Skeletal muscle satellite cell (primary cell): ENCODE data around the gene RNF212.

ENCODE experiments used
- H3K27me3 ChIP-seq: 2 replicates; pipeline ENCODE4 v1.7.0; 2013; ENCODE audit warnings: low read length; ENCODE audit not compliant: control insufficient read depth, insufficient read depth
- H3K36me3 ChIP-seq: 2 replicates; pipeline ENCODE4 v1.7.0; 2013; ENCODE audit warnings: mild to moderate bottlenecking, control low read depth, low read length; ENCODE audit not compliant: insufficient read depth
- H3K4me1 ChIP-seq: 2 replicates; pipeline ENCODE4 v1.7.0; 2013; ENCODE audit warnings: low read length; ENCODE audit not compliant: control insufficient read depth, insufficient read depth
- H3K4me2 ChIP-seq: 2 replicates; pipeline ENCODE4 v1.7.0; 2013; ENCODE audit warnings: mild to moderate bottlenecking, low read length
- H3K4me3 ChIP-seq: 2 replicates; pipeline ENCODE4 v1.7.0; 2013; ENCODE audit warnings: low read length
- H3K9ac ChIP-seq: 2 replicates; pipeline ENCODE4 v1.7.0; 2013; ENCODE audit warnings: mild to moderate bottlenecking, low read depth, low read length, moderate library complexity
- H3K9me3 ChIP-seq: replicated peaks from 2 replicates; pipeline ENCODE4 v1.7.0; 2013; ENCODE audit warnings: mild to moderate bottlenecking, control low read depth, low read length

RNF212 gene

DNA sequence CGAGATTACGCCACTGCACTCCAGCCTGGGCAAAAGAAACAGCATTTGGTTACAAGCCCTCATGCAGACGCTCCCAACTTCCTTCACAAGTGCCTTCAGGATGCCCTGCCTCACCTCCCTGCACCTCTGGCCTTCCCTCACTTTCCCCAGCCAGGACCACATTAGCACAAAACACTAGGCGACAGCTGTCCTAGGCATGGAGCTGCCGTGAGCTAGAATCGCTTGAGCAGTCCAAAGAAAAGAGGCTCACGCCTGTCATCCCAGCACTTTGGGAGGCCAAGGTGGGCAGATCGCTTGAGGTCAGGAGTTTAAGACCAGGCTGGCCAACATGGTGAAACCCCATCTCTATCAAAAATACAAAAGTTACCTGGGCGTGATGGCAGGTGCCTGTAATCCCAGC, 15.8 kb downstream of the RNF212 start:
- no peak overlapping the region for H3K9ac ChIP-seq
- H3K36me3 ChIP-seq = no peaks in the 10 kb centered on the region
- H3K4me1 ChIP-seq = no peaks in the 10 kb centered on the region
- H3K27me3 ChIP-seq = peaks cover 40% of the 10 kb centered on the region
- no peak overlapping the region for H3K4me2 ChIP-seq
- no peak overlapping the region for H3K4me3 ChIP-seq
- no peaks in the 10 kb centered on the region for H3K9me3 ChIP-seq

DNA sequence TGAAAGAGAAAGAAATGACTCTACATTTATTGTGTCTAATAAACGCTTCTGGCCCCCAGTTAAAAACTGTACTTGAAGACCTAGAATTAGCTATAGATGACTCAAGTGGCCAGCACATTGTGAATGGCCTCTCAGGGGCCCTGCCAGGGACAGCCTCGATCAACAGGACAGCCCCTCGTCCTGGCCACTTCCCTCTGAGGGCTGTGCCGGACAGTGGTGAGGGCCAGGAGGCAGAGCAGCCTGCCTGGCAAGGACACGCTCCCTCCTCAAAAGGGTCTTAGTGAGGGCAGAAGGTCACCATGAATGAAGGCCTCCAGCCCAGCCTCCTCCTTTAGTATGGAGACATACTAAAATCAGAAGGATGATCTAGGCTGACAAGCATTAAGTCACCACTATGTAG, 16.5 kb downstream of the RNF212 start:
- H3K4me1 ChIP-seq = no peaks in the 10 kb centered on the region
- no peaks in the 10 kb centered on the region for H3K36me3 ChIP-seq
- no peak overlapping the region for H3K4me2 ChIP-seq
- H3K27me3 ChIP-seq = peaks cover 36% of the 10 kb centered on the region
- H3K4me3 ChIP-seq = no peak overlapping the region
- no peak overlapping the region for H3K9ac ChIP-seq
- H3K9me3 ChIP-seq = no peaks in the 10 kb centered on the region

DNA sequence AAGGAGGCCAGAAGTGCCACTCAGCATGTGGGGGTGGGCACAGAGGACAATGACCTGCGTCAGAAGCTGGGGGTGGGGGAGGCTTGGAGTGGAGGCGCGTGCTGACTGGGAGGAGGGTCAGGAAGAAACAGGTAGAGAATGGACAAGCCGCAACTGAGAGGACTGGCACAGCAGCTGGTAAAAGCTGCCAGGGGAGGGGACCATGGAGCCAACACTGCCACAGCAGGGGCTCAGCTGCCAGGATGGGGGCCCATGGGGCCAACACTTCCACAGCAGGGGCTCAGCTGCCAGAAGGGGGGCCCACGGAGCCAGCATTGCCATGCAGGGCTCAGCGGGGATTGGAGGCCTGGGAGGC, 19.1 kb downstream of the RNF212 start:
- H3K9me3 ChIP-seq = no peaks in the 10 kb centered on the region
- H3K4me1 ChIP-seq = no peaks in the 10 kb centered on the region
- H3K4me3 ChIP-seq = no peak overlapping the region
- H3K27me3 ChIP-seq = peaks cover 25% of the 10 kb centered on the region
- no peak overlapping the region for H3K9ac ChIP-seq
- no peaks in the 10 kb centered on the region for H3K36me3 ChIP-seq
- no peak overlapping the region for H3K4me2 ChIP-seq

DNA sequence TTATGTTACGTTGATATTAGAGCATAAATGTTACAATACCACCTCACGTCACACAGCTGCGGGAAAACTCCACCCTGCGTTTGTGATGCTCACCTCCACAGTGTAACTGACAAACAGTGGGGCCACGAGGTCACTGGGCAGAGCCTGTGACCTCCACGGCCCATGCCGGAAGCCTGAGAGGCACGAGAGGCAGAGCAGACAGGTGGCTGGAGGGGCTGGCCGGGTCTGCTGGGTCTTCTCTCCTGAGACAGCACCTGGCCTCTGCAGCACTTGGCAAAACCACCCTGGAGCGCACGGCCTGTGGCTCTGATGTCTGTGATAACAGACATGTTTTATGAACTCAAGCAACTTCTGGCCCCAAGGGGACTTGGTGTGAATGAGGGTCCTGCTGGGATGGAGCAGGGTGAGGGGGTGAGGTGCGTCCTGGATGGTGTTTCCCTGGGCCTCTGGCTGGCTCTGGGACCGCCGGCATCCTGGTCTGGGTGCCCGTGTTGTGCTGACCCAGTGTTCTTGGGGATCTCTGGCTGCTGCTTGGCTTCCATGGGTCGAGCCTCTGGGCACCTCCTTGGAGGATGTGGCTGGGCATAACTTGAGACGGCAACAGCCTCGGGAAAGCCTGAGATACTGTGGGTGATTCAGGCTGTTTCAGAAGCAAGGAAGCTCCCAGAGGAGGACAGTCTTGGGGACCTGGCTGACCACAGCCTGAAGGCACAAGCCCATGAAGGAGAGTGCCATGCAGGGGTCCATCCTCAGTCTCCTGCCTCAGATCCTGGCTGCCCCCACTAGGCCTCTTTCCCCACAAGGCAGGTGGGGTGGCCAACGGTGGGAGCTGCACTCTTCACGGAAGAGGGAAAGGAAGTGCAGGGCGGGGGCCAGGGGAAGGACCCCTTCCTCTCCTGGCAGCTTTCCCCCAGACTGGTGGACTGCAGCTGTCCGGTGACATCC, 19.7 kb downstream of the RNF212 start:
- Histone ChIP-seq H3K4me1 (no peaks in the 10 kb centered on the region), H3K4me2 (no peak overlapping the region), H3K9ac (no peak overlapping the region), H3K9me3 (no peaks in the 10 kb centered on the region), H3K4me3 (no peak overlapping the region), H3K27me3 (peaks cover 21% of the 10 kb centered on the region), H3K36me3 (no peaks in the 10 kb centered on the region)

DNA sequence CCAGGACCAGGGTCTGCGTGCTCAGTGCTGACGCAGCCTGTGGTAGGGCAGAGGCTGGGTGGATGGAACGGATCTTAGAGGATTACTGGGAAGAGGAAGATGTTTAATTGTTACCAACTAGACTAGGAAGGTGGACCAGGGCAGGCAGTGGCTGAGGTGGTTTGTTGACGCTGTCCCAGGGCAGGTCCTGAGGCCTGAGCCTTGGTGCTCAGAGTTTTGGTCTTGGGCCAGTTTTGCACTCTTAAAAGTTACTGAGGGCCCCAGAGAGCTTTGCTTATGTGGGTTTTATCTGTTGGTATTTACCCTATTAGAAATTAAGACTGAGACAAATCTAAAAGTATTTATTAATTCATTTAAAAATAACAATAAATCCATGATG, 20.4 kb downstream of the RNF212 start:
- Histone ChIP-seq H3K9ac (no peak overlapping the region), H3K9me3 (no peaks in the 10 kb centered on the region), H3K27me3 (peaks cover 20% of the 10 kb centered on the region), H3K4me2 (no peak overlapping the region), H3K4me1 (no peaks in the 10 kb centered on the region), H3K4me3 (no peak overlapping the region), H3K36me3 (no peaks in the 10 kb centered on the region)

DNA sequence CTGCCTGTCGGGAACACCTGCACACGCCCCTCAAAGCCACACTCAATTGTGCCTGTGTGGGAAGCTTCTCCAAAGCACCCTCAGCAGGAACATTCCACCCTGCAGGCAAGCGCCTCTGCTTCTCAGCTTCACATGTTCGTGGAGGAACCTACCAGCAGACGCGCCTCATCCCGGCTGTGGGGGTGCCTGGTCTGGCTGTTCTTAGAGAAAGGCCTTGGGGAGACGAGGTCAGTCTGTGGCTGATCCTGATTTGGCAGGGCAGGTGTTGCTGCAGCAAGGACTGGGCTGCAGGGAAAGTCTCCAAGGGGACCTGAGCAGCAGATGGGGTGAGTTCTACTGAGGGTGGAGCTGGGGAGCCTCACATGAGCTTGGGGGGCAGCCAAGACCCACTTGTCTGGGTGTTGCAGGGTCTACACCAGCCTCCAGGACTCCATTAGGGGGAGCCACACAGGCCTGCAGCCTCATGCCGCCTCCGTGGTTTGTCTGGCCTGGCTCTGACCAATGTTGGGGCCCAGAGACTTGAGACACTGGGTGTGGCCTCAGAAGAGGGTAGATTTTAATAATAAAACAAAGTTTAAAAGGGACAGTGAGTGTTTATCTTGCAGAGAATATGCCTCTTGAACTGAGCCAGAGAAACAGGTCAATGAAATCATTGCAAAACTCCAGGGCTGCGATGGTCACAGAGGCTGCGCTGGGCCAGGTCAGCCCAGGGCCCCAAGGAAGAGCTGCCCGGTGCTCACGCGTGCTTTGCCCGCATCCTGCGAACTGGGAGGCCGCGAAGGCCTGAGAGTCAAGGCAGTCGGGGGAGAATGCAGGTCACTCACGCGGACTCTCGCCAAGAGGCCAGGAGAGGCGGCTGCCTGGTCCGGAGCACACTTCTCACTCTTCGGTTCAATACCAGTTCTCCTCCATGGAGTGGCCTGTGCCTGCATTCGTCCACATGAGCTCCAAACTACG, 21.1 kb downstream of the RNF212 start:
- Histone ChIP-seq H3K9me3 (no peaks in the 10 kb centered on the region), H3K27me3 (peaks cover 22% of the 10 kb centered on the region), H3K4me2 (no peak overlapping the region), H3K9ac (no peak overlapping the region), H3K4me1 (no peaks in the 10 kb centered on the region), H3K36me3 (no peaks in the 10 kb centered on the region), H3K4me3 (no peak overlapping the region)

DNA sequence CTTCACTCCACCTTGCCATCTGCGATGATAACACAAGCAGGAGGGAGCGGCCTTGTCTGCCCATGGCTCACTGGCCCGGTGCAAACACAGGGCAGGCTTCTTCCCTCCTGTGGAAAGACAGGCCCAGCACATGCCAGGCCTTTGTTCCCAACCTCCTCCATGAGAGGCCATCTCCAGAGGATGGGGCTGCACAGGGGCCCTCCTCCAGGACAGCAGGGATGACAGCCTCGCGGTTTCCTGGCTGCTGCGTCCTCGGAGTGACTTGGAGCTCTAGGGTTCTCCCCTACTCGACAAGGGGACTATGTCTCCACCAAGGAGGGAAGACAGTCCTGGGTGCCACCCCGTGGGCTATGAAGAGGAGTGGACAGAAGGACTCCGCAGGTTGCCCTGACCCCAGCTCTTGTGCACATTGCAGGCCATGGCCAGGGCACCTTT, 21.8 kb downstream of the RNF212 start:
- H3K9me3 ChIP-seq = no peaks in the 10 kb centered on the region

DNA sequence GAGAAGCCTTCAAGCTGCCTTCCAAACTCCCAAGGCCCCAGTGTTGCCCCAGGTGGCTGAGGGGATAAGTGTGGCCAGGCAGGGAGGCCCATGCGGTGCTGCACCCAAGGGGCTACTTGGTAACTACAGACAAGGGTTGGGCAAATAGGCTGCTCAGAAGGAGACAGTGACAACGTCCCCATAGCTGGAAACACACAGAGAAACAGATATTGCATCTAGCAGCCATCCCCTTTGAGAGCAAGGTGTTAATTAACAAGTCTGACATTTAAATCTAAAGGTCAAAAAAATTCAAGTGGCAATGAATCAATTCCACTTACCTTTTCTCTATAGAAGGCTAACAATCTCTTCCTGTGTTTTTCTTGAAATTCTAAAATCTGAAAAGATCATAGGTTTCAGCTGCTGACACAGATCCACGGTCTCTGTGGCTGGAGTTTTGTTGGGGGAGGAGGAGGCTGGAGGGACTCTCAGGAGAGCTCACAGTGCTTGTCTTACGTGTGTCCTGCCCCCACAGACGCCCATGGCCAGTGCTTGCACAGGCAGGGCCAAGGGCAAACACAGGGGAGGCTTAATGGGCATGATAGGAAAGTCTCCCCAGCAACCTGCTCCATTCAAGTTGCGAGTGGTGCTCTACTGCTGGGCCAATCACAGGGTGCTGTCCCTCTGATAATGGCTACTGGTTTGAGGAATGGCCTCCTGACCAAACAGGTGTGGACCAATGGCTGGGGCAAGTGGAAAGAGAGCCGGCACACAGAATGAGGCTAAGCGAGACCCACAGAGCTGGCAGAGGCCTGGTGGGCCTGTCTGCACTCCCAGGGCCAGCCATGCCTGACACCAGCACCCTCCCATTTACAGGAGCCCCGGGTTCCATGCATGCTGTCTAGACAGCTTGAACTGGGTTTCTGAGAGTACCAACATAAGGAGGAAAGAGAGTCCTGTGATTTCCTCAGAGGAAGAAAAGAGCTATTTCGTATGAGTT, 22.6 kb downstream of the RNF212 start:
- Histone ChIP-seq H3K4me2 (no peak overlapping the region), H3K9ac (no peak overlapping the region), H3K27me3 (peaks cover 27% of the 10 kb centered on the region), H3K4me3 (no peak overlapping the region), H3K4me1 (no peaks in the 10 kb centered on the region), H3K36me3 (no peaks in the 10 kb centered on the region), H3K9me3 (no peaks in the 10 kb centered on the region)

More for the DNA sequence above, 21.8 kb downstream of the RNF212 start:
- peaks cover 22% of the 10 kb centered on the region for H3K27me3 ChIP-seq
- H3K36me3 ChIP-seq = no peaks in the 10 kb centered on the region
- no peak overlapping the region for H3K4me3 ChIP-seq
- H3K9ac ChIP-seq = no peak overlapping the region
- no peaks in the 10 kb centered on the region for H3K4me1 ChIP-seq
- H3K4me2 ChIP-seq = no peak overlapping the region

DNA sequence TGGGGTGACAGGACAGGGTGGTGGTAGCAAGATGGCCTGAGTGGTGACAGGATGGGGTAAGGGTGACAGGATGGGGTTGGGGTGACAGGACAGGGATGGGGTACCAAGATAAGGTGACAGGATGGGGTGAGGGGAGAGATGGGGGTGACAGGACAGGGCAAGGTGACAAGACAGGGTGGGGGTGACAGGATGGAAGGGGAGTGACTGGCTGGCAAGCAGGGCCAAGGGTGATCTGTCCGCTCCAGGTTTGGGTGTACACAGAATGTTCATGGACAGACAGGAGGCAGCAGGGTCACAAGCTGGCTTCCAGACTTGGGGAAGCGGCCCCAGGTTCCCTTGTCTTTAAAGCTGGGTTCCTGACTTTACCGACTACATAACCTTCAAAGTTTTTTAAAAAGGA, 23.3 kb downstream of the RNF212 start:
- H3K9ac ChIP-seq = no peak overlapping the region
- H3K9me3 ChIP-seq = no peaks in the 10 kb centered on the region
- H3K4me3 ChIP-seq = no peak overlapping the region
- no peaks in the 10 kb centered on the region for H3K36me3 ChIP-seq
- no peak overlapping the region for H3K4me2 ChIP-seq
- H3K27me3 ChIP-seq = peaks cover 34% of the 10 kb centered on the region
- H3K4me1 ChIP-seq = no peaks in the 10 kb centered on the region

DNA sequence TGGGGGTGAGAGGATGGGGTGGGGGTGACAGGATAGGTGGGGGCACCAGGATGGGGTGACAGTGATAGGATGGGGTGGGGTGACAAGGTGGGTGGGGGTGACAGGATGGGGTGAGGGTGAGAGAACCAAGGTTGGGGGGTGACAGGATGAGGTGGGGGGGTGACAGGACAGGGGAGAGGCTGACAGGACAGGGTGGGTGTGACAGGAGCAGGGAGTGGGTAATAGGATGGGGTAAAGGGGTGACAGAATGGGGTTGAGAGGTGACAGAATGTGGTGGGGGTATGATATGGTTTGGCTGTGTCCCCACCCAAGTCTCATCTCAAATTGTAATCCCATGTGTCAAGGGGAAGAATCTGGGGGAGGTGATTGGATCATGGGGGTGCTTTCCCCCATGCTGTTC, 26.0 kb downstream of the RNF212 start:
- H3K27me3 ChIP-seq = peaks cover 32% of the 10 kb centered on the region
- H3K36me3 ChIP-seq = no peaks in the 10 kb centered on the region
- H3K4me3 ChIP-seq = no peak overlapping the region
- peaks cover 8% of the 10 kb centered on the region for H3K4me1 ChIP-seq
- H3K4me2 ChIP-seq = no peak overlapping the region
- H3K9me3 ChIP-seq = no peaks in the 10 kb centered on the region
- H3K9ac ChIP-seq = no peak overlapping the region

DNA sequence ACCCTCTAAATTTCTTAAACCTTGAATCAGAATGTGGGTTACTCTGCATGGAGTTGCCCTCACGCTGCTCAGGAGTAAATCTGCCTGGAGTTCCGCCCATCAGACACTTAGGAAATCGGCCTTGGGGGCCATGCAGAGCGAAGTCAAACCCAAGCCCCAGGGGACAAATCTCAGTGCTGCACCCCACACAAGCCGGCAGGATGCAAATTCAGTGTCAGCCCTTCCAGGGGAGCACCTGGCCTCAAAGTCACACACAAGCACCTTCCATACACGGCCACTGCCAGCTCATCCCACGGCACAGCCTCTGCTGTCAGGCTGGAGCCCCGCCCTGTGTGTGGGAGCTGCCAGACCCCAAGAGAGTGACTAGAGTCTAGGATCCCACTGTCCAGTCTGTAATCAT, 27.4 kb downstream of the RNF212 start:
- no peak overlapping the region for H3K9ac ChIP-seq
- no peaks in the 10 kb centered on the region for H3K9me3 ChIP-seq
- H3K36me3 ChIP-seq = no peaks in the 10 kb centered on the region
- no peak overlapping the region for H3K4me3 ChIP-seq
- H3K4me1 ChIP-seq = peaks cover 22% of the 10 kb centered on the region
- peaks cover 31% of the 10 kb centered on the region for H3K27me3 ChIP-seq
- no peak overlapping the region for H3K4me2 ChIP-seq
